Measurements from ENCODE around the gene IL1RN. TPM values are rescaled to one million over a fixed set of nuclear protein-coding genes. Genes with fewer than 3 reads are reported as not detected.

Gene IL1RN
- total and polyA plus RNA-seq, 8 donors: 0.37 to 3.1 (median 1.4) TPM; not detected in 1

DNA sequence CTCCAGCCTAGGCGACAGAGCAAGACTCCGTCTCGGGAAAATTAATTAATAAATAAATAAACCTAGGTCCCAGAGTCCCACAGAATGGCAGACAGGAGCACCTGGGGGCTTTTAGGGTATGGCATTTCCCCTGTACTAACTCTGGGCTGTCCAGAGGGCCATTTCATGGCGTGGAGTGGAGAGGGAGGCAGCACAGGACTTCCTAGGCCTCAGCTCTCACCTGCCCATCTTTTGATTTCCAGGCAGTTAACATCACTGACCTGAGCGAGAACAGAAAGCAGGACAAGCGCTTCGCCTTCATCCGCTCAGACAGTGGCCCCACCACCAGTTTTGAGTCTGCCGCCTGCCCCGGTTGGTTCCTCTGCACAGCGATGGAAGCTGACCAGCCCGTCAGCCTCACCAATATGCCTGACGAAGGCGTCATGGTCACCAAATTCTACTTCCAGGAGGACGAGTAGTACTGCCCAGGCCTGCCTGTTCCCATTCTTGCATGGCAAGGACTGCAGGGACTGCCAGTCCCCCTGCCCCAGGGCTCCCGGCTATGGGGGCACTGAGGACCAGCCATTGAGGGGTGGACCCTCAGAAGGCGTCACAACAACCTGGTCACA is 5.1 kb downstream of the IL1RN start:
- Histone ChIP-seq H3K27ac (no peak overlapping the region), H3K36me3 (no peaks in the 10 kb centered on the region), H3K4me3 (no peak overlapping the region), H3K27me3 (no peaks in the 10 kb centered on the region), H3K9me3 (no peaks in the 10 kb centered on the region), H3K4me1 (no peaks in the 10 kb centered on the region)
- ATAC-seq (no peak), FAIRE-seq (no peak), DNase-seq (no peak)
- intact Hi-C loops (cut with DNase I): loop anchor here in 1 of 3 donors (5.0 kb wide), 1 partner anchor 240 kb away; no protein-coding TSS in a partner anchor
- TF ChIP-seq, protein P1, sequence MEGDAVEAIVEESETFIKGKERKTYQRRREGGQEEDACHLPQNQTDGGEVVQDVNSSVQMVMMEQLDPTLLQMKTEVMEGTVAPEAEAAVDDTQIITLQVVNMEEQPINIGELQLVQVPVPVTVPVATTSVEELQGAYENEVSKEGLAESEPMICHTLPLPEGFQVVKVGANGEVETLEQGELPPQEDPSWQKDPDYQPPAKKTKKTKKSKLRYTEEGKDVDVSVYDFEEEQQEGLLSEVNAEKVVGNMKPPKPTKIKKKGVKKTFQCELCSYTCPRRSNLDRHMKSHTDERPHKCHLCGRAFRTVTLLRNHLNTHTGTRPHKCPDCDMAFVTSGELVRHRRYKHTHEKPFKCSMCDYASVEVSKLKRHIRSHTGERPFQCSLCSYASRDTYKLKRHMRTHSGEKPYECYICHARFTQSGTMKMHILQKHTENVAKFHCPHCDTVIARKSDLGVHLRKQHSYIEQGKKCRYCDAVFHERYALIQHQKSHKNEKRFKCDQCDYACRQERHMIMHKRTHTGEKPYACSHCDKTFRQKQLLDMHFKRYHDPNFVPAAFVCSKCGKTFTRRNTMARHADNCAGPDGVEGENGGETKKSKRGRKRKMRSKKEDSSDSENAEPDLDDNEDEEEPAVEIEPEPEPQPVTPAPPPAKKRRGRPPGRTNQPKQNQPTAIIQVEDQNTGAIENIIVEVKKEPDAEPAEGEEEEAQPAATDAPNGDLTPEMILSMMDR (IDR thresholded peaks at IDR 0.05): no peak
- 85 to 87% methylated on average over 17 of the region's 17 CpGs for WGBS, 2 donors

DNA sequence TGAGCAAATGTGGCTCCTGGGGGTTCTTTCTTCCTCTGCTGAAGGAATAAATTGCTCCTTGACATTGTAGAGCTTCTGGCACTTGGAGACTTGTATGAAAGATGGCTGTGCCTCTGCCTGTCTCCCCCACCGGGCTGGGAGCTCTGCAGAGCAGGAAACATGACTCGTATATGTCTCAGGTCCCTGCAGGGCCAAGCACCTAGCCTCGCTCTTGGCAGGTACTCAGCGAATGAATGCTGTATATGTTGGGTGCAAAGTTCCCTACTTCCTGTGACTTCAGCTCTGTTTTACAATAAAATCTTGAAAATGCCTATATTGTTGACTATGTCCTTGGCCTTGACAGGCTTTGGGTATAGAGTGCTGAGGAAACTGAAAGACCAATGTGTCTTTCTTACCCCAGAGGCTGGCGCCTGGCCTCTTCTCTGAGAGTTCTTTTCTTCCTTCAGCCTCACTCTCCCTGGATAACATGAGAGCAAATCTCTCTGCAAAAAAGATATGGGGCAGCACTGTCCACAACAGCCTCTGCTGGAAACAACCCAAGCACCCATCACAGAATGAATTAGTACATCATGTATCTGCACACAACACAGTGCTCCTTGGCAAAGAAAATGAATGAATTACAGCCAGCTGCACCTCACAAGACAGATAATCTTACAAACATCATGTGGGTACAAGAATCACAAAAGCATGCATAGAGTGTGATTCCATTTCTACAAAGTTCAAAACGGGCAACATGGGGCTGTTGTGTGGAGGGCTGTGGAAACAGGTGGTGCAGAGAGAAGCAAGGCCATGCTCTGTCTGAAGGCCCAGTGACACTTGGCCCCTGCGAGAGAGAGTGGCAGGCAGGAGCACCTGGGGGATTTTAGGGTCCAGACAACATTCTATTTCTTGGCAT is 6.6 kb downstream of the IL1RN start:
- H3K36me3 ChIP-seq: no peaks in the 10 kb centered on the region
- intact Hi-C loops (cut with DNase I): loop anchor here in 1 of 3 donors (5.0 kb wide), 1 partner anchor 238 kb away; no protein-coding TSS in a partner anchor
- ATAC-seq (no peak), FAIRE-seq (no peak), DNase-seq (no peak)
- peaks cover 0 to 12% (median 0%) of the 10 kb centered on the region in 3 donors for H3K4me1 ChIP-seq
- H3K9me3 ChIP-seq: no peaks in the 10 kb centered on the region
- WGBS, 2 donors: 65 to 76% methylated on average over 7 of the region's 7 CpGs
- TF ChIP-seq, protein P1 (IDR thresholded peaks at IDR 0.05): no peak
- no peak overlapping the region for H3K4me3 ChIP-seq
- H3K27ac ChIP-seq: no peak overlapping the region
- no peaks in the 10 kb centered on the region for H3K27me3 ChIP-seq

DNA sequence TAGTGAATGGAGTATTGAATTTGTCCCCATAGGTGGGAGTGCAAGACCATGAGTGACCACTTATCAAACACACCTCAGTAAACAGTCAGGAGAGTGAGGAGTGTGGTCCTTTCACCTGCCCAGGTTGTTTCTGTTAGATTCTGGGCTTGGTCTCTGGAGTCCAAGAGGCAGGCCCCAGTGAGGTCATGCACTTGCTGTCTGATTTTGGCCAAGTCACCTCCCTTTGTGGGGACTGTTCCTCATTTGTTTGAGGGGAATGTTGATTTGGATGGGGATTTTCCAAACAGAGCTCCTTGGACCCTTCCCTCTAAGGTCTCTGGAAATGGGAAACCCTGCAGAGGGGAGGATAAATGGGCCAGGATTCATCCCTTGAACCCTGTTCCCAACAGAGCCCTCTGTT is 7.3 kb downstream of the IL1RN start:
- ATAC-seq (no peak), DNase-seq (no peak), FAIRE-seq (no peak)
- H3K27me3 ChIP-seq: no peaks in the 10 kb centered on the region
- no peak overlapping the region for H3K27ac ChIP-seq
- intact Hi-C loops (cut with DNase I): loop anchor here in 2 of 3 donors (5.0 kb wide), 2 partner anchors 68 to 238 kb away; no protein-coding TSS in a partner anchor
- no peaks in the 10 kb centered on the region for H3K36me3 ChIP-seq
- TF ChIP-seq, protein P1 (IDR thresholded peaks at IDR 0.05): no peak
- H3K4me3 ChIP-seq: no peak overlapping the region
- H3K4me1 ChIP-seq: peaks cover 0 to 15% (median 0%) of the 10 kb centered on the region in 3 donors
- no peaks in the 10 kb centered on the region for H3K9me3 ChIP-seq

DNA sequence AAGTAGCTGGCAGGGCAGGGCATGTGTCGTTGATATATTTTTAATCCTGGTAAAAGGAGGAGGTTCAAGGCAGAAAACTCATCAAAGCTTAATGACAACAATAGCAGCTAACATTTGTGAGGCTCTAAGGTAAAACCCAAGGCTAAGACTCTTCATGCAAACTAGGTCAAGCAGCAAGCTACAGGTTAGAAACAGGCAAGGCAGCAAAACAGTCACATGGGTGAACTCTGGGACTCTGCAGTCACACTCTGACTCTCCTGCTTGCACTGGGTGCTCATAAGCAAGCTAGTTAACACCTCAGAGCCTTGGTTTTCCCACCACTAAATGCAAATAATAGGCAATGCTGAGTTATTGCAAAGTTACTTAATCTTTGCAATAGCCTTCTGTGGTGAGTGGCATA is 7.9 kb downstream of the IL1RN start:
- Histone ChIP-seq H3K4me1 (peaks cover 0 to 15% (median 0%) of the 10 kb centered on the region in 3 donors), H3K9me3 (no peaks in the 10 kb centered on the region), H3K4me3 (no peak overlapping the region), H3K27me3 (no peaks in the 10 kb centered on the region), H3K27ac (no peak overlapping the region), H3K36me3 (no peaks in the 10 kb centered on the region)
- ATAC-seq: no peak
- no peak for FAIRE-seq
- 63 to 70% methylated on average over 1 of the region's 1 CpG for WGBS, 2 donors
- TF ChIP-seq, protein P1 (IDR thresholded peaks at IDR 0.05): no peak
- intact Hi-C loops (cut with DNase I): loop anchor here in 2 of 3 donors (5.0 kb wide), 1 partner anchor 67 kb away; no protein-coding TSS in a partner anchor
- no peak for DNase-seq
